Uterus (tissue), 2 donors: ENCODE measurements around the gene MICB.

ENCODE experiments used
- POLR2A ChIP-seq, 2 donors: fragments of 450-650 bp; IDR thresholded peaks; one replicate each; pipeline ENCODE4 v1.6.1; 2016; ENCODE audit warnings: antibody characterized with exemption in 2 of 2, mild to moderate bottlenecking in 1 of 2, moderate library complexity in 1 of 2
- TF ChIP-seq, protein P1 (sequence below), 4 experiments: fragments of 200-600 bp in 2 of 4; fragments of 450-650 bp in 2 of 4; sonication (generic) in 2 of 4; IDR thresholded peaks; one replicate each; pipeline ENCODE4 v1.5.1; 2016 to 2019; ENCODE audit warnings: antibody characterized with exemption in 4 of 4, mild to moderate bottlenecking in 2 of 4, moderate library complexity in 1 of 4

DNA sequence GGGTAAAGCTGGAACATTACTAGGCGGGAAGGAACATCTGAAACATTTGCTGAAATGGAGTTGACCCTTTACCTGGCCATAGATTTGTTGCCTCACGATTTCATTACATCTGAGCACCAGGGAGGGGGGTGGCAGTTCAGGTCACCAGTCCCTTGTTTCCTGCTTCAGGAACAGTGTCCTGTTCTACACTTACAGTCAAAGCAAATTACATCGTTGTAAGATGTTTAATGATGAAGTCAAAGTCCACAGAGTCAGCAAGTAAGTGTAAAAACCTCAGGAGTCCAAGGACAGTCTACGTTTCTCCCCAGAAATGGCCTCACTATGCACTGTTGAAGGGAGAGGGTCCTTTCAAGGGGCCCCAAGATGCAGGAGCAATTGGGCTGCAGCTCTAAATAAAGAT is 8.9 kb upstream of the MICB start:
- TF ChIP-seq, protein P1, sequence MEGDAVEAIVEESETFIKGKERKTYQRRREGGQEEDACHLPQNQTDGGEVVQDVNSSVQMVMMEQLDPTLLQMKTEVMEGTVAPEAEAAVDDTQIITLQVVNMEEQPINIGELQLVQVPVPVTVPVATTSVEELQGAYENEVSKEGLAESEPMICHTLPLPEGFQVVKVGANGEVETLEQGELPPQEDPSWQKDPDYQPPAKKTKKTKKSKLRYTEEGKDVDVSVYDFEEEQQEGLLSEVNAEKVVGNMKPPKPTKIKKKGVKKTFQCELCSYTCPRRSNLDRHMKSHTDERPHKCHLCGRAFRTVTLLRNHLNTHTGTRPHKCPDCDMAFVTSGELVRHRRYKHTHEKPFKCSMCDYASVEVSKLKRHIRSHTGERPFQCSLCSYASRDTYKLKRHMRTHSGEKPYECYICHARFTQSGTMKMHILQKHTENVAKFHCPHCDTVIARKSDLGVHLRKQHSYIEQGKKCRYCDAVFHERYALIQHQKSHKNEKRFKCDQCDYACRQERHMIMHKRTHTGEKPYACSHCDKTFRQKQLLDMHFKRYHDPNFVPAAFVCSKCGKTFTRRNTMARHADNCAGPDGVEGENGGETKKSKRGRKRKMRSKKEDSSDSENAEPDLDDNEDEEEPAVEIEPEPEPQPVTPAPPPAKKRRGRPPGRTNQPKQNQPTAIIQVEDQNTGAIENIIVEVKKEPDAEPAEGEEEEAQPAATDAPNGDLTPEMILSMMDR (IDR thresholded peaks at IDR 0.05), result no peak
- no peak for TF ChIP-seq POLR2A (IDR thresholded peaks at IDR 0.05)
